T-helper 2 cell (primary cell): ENCODE measurements around the gene CHST10.
"Not testable (repeated sequence)": the region's sequence is repeated elsewhere in the genome, so short reads cannot be mapped to it uniquely, and the experiment has no call there.

ENCODE experiments used
- DNase-seq, 5 experiments: peaks; one replicate each; pipeline versions ENCODE4 v3.0.0 to v3.0.0-alpha.2; 2012 to 2022

The CHST10 gene

DNA sequence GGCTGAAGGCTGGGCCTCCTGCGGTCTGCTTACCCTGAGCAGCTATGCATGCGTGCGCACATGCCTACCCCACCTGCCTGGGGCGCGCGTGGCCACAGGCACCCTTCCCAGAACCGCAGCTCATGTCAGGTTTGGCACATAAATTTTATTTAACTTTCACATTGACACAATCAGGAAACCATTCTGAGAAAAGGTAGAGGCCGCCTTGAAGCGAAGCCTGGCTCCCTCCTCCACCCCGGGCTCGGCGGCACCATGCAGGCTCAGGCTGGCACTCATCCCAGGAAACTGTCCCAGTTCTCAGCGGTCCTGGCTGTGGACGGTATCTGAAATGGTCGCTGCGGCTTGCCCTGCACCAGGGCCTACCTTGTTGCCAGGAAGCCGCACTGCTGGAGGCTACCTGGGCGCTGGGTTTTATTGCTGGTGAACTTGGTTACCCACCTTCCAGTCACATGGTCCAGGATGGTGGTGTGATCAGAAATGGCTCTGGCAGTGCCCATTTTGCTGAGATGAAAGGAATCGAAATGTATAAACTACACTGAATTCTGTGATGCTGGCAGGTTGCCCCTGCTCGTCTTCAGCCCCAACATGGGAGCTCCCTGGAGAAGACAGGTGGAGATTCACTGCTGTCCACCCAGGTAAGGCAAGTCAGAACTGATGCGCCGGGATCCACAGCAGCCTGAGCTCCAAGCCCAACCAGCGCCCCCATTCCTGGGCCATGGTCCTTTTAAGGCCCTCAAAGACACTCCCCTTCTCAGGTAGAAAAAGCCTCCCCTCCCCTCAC lies 25.5 kb downstream of the CHST10 start:
- DNase-seq, result peak in 1 of 5 experiments; percentile 12

DNA sequence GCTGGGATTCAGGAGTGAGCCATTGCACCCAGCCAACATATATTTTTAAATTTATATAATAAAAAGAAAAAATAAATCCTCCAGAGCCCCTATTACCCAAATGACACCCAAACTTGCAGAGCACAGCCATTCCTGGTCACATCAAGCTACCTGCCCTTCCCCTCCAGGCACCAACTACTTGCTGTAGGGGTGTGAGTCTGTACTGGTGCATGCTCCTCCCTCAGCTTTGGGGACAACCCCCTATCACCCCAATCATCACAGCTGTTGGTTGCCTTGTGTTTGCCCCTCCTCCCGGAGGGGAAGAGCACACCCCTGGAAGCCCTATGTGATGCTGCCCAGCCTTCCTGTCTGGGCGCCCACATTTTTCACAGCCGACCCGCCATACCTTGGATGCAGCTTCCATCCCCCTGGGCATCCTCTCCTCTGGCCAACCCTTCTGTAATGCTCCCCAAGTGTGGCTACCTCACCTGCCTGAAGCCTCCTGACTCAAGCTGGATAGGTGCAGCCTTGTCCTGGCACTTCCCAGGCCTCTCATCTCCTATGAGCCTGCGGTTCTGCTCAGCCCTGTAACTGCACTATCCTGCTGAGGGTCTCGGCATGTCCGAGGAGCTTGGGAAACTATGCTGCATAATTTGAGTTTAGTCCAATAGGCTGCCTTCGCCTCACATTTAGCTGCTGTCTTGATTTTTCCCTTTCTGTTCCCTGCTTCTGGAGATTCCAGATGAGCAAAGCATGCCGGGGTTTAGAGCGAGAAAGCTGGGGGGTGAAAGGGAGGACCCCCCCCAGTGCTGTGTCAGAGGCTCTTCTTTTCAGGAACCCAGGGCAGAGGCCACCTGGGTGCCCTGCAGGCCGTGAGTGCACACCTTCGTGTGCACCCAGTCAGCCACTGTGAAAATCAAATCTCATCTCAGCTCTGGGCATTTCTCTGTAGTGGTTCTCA lies 27.2 kb downstream of the CHST10 start:
- DNase-seq, result peak in 1 of 5 experiments; percentile 3

DNA sequence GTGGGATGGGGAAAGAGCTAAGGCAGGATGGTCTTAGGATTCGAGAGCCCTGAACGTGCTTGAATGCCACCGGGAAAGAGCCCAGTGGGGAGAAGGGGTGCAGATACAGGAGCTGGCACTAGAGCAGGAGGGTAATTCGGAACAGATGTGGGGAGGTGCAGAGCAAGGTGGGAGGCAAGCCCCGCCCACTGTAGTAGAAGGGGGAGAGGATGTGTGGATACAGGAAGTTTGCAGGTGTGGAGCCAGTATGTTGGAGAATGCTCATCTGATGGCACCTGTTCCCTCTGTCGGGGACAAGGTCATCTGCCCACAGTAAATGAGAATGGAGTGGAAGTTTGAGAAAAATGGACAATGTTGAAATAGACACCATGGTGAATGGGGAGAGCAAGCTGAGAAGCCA lies 28.8 kb downstream of the CHST10 start:
- DNase-seq, result no peak

DNA sequence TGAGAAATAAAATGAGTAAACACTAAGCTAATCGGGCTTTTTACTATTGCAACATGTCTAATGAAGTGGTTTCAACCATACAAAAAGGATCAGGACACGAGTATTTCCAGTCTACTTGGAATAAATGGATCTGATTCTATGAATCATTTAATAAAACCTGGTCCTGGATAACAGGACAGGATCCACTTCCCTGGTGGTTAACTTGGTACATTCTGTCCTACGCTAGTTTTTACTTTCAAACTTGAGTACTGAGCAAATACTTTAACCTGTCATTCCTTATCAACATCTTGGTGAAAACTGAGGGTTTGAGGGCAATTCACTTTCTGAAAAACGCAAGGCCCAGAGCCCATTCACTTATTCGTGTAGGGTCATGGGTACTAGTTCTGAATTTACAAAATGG lies 33.5 kb downstream of the CHST10 start:
- no peak for DNase-seq

DNA sequence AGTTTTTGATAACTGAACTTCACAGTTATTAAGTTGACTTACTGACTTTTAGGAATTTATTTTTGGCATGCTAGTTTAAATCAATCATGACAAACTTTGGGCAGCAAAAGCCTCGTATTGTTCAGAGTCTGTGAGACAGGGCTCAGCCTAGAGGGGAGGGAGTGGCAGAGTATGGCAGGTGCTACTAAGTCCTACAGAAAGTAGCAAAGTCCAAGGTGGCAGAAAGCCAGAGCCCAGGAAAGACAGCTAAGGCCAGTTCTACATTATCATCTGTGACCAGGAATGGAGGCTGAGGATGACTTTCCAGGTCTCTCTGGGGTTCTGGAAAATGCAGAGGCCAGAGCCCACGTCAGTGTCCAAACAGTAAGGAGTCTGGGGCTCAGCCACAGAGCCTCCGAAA lies 34.2 kb downstream of the CHST10 start:
- DNase-seq, result no peak

DNA sequence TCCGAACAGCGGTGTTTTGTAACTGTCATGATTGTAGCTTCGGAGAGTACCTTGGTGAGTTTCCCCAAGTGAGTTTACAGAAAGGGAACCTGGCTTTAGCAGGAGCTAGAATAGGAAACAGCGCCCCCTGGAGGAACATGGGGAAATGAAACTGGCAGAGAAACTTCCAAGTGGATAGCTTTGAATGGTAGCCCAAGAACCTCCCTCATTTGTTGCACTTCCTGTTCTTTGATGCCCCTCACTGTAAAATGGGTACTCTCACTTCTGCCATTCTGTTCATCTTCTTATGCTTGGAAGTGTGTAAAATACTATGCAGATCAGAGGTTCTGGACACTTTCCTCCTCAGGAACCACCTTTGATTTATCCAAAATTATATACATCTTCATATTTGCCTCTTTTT lies 36.2 kb downstream of the CHST10 start:
- DNase-seq, result peak; percentile 10 to 73 (median 48)

DNA sequence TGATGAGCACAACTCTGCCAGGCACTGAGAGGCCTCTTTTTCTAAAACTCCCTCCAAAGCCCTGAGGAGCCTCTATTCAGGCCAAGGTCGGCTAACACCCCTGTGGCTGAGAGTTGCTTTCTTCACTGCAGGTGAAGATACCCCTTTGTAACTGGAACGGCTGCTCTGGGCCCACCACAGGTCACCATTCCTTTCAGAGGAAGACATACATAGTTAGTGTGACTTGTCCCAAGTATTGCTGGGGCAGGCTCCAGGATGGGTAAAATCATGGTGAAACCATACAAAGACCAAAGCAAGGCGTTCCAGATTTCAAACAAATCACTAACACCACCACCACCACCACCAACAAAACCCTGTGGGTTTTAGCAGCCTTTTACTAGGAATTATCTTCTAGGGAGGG lies 36.8 kb downstream of the CHST10 start:
- no peak for DNase-seq

DNA sequence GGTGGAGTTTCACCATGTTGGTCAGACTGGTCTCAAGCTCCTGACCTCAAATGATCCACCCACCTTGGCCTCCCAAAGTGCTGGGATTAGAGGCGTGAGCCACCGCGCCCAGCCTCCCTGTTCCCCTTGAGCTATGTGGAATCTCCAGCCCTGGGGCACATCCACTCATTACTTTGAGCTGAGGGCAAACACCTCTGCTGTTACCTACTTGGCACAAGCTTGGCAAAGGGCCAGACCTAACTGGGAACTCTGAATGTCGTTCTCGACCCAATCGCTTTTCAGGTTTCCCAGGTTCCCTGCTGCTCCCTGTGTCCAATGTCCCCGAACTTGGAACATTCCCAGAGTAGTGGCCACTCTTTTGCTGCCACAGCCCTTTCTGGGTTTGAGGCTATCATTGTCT lies 40.6 kb downstream of the CHST10 start:
- DNase-seq, result no peak

DNA sequence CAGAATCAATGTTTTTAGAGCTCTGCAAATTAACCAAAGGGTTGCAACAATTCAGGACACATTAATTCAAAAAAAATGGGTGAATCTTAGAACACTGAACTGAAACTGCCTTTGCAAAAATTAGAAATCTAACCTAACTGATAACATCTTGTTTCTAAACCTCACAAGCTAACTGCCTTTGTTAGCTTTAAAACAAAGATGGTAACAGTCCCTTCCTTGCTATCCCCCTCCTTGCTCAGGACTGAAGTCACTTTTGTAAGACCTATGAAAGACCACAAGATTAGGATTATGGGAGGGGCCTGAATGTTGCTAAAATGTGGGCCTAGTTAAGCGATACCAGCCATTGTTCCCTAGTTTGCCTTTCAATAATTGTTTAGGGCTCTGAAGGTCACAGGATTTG lies 50.3 kb downstream of the CHST10 start:
- peak in 1 of 5 experiments; percentile 90 for DNase-seq

DNA sequence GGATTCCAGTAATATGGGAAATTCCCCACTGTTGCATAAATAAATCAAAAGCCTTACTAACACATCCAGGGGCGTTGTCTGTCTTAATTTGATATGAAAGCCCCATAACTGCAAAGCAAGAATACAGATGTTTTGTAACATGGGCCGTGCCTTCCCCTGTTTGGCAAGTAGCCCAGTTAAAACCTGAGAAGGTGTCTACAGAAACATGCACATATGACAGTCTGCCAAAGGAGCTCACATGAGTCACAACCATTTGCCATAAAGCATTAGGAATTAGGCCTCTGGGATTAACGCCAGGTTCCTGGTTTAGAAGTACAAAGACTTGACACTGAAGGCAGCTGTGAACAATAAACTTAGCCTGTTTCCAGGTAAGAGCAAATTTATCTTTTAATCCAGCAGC lies 52.0 kb downstream of the CHST10 start:
- DNase-seq, result peak in 1 of 5 experiments; percentile 11

DNA sequence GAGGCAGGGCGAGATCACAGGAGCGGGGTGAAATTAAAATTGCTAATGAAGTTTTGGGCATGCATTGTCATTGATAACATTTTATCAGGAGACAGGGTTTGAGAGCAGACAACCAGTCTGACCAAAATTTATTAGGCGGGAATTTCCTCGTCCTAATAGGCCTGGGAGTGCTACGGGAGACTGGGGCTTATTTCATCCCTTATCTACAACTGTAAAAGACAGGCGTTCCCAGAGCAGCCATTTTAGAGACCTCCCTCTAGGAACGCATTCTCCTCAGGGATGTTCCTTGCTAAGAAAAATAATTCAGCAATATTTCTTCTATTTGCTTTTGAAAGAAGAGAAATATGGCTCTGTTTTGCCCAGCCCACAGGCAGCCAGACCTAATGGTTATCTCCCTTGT lies 55.2 kb downstream of the CHST10 start:
- not testable (repeated sequence) for DNase-seq

DNA sequence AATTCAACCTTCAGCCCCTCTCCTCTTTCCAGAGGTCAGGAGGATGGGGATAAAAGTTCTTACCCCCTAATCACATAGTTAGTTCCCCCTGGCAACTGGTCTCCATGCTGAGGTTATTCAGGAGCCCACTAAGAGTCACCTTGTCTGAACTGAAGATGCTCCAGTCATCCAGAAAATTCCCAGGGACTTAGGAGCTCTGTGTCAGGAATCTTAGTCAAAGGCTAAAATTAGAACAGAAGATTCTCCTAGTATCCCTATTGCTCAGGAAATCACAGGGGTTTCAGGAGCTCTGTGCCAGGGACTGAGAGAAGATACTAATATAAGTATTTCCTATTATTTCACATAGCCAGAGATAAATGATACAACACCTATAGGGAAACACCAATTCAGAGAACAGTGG lies 57.9 kb downstream of the CHST10 start:
- DNase-seq, result no peak

DNA sequence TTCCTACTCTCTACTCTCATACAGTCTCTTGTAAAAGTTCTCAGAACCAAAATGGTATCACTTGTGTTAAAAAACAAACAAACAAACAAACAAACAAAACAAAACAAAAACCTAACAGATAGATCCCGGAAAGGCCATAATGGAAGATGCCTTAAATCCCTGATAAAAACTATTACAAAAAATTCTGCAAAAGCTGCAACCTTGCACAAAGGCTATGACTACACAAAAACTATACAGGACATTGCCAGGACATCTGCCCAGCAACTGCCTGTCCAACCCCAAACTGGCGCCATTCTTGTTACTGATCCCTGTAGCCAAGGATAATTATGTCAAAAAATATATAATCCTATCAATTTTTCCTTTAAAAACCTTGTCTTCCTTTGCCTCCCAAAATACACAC lies 58.9 kb downstream of the CHST10 start:
- no peak for DNase-seq

DNA sequence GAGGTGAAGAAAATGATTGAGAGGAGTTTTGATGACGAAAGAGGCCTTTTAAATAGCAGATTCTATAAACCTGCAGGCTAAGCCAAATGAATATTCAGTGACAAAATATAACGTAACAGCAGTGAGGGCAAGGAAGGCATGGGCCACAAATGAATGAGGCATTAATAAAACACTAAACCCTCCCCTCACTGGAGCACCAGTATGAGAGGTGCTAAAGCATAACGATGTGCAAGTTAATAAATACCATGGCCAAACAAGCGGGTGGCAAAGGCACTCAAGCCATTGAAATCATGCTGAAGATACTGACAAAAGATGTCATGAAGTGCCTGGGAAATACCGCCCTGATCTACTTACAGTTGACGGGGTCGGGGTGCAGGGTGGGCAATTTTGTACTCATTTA lies 64.9 kb downstream of the CHST10 start:
- DNase-seq, result no peak

DNA sequence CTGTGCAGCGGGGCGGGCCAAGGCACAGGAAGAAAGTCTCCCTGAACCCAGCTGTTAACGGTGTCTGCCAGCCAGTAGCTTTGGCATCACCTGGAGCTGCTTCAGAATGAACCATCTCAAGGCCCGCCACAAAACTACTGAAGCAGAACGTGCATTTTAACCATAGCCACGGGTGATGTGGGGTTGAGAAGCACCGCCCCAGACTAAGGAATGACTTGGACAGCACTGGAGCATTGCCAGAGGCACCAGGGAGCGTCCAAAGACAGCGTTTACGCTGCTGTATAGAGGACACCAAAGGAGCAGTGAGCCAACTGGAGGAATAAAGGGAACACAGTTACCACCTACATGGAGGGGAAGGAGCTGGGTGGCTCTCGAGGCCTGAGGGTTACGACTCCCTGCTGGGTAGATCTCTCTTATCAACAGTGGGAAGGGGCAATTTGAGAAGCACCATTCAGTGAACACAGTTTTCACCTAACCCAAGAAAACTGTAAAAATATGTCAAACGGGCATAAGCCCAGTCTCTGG lies 66.7 kb downstream of the CHST10 start:
- DNase-seq, result no peak

DNA sequence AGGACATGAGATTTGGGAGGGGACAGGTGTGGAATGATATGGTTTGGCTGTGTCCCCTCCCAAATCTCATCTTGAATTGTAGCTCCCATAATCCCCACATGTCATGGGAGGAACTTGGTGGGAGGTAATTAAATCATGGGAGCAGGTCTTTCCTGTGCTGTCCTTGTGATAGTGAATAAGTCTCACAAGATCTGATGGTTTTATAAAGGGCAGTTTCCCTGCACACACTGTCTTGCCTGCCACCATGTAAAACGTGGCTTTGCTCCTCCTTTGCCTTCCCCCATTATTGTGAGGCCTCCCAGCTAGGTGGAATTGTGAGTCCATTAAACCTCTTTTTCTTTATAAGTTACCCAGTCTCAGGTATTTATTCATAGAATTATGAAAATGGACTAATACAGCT lies 72.3 kb downstream of the CHST10 start:
- DNase-seq, result not testable (repeated sequence)

DNA sequence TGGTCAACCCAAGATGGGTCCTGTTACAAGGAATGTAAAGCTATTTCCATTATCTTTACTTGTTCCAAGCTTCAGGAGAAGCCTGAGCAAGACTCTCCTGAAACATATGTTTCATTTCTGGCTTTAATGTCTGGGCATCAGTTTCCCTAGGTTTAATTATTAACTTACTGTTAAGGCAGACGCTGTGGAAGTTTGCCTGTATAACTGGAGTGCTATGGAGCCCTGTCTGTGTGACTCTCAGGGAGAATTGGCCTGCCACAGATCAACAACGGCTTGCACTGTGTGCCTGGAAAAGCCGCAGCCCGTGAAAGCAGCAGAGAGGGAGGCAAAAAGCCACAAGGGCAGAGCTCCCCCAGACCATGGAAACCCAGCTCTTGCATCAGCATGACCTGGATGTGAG lies 73.0 kb downstream of the CHST10 start:
- no peak for DNase-seq

DNA sequence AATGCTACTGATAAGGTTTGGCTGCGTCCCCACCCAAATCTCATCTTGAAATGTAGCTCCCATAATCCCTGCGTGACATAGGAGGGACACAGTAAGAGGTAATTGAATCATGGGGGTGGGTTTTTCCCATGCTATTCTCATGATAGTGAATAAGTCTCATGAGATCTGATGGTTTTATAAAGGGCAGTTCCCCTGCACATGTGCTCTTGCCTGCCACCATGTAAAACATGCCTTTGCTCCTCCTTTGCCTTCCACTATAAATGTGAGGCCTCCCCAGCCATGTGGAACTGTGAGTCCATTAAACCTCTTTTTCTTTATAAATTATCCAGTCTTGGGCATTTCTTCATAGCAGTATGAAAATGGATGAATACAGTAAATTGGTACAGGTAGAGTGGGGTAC lies 75.0 kb downstream of the CHST10 start:
- not testable (repeated sequence) for DNase-seq
